ENCODE data around the gene ALKBH6. TPM values are rescaled to one million over a fixed set of nuclear protein-coding genes. Genes with fewer than 3 reads are reported as not detected.

The ALKBH6 gene
- total and polyA plus RNA-seq, 2 of the 8 experiments (the other 6 are each of a cell fraction or from before 2014, with no cell fraction given), result 19.2 to 33.3 TPM

GRCh38 chr19:36006955-36007354 is 7.1 kb downstream of the ALKBH6 start:
- Histone ChIP-seq H2BK5ac (ENCODE audit: low read depth, low read length) (no peak overlapping the region), H3K79me2 (ENCODE audit: control insufficient read depth in 1 of 2, insufficient read depth in 2 of 2, low read length in 2 of 2) (no peaks in the 10 kb centered on the region), H2AFZ (ENCODE audit: low read length) (no peak overlapping the region), H3K27me3 (replicated peaks in 1 of 4; ENCODE audit: control insufficient read depth in 3 of 4, extremely low read depth in 1 of 4, insufficient read depth in 3 of 4, low read length in 3 of 4) (no peaks in the 10 kb centered on the region), H3K56ac (replicated peaks; ENCODE audit: insufficient read length, low read depth, low read length) (no peak overlapping the region), H2AK5ac (ENCODE audit: low read depth, low read length) (no peak overlapping the region), H4K20me1 (replicated peaks in 1 of 2; ENCODE audit: control insufficient read depth in 1 of 2, insufficient read depth in 2 of 2, low read length in 2 of 2) (no peaks in the 10 kb centered on the region), H3K4ac (replicated peaks; ENCODE audit: insufficient read length, low read depth, low read length) (no peak overlapping the region), H3K9me3 (ENCODE audit: insufficient read depth in 2 of 2, low read depth in 1 of 2, low read length in 1 of 2) (no peaks in the 10 kb centered on the region), H2BK120ac (replicated peaks; ENCODE audit: low read depth, low read length) (no peak overlapping the region), H2BK20ac (ENCODE audit: low read length) (no peak overlapping the region), H3K27ac (ENCODE audit: low read depth, low read length) (no peak overlapping the region), H2BK15ac (ENCODE audit: low read length) (no peak overlapping the region), H3K18ac (ENCODE audit: extremely low read depth, low read length) (no peak overlapping the region), H3K9ac (replicated peaks in 1 of 4; ENCODE audit: extremely low read depth in 1 of 4, low read depth in 3 of 4, low read length in 3 of 4) (no peak overlapping the region), H3K79me1 (ENCODE audit: low read depth, low read length) (no peaks in the 10 kb centered on the region), H3K4me2 (ENCODE audit: insufficient read depth in 1 of 2, low read depth in 2 of 2, low read length in 2 of 2) (no peak overlapping the region), H3K4me1 (replicated peaks in 1 of 4; ENCODE audit: control insufficient read depth in 3 of 4, insufficient read depth in 4 of 4, low read length in 3 of 4) (peaks cover 0 to 13% (median 8%) of the 10 kb centered on the region in 4 experiments; a peak in 5 of 7 replicates), H4K5ac (ENCODE audit: insufficient read length, low read depth, low read length) (no peak overlapping the region), H2BK12ac (ENCODE audit: low read depth, low read length) (no peak overlapping the region), H3K23ac (ENCODE audit: insufficient read length) (no peak overlapping the region), H3K23me2 (ENCODE audit: low read depth, low read length) (peaks cover 7% of the 10 kb centered on the region; the same call in 1 of the 2 replicates), H4K8ac (ENCODE audit: extremely low read depth, insufficient read depth, low read length) (no peak overlapping the region; the same call in 1 of the 2 replicates), H3K14ac (ENCODE audit: insufficient read length) (no peak overlapping the region), H3K36me3 (ENCODE audit: control insufficient read depth in 2 of 4, insufficient read depth in 4 of 4, low read length in 3 of 4) (peaks cover 0 to 9% (median 2%) of the 10 kb centered on the region in 4 experiments; a peak in 5 of 8 replicates), H4K91ac (replicated peaks; ENCODE audit: insufficient read length, low read length) (no peak overlapping the region), H3K4me3 (ENCODE audit: extremely low read depth in 1 of 4, insufficient read depth in 2 of 4, low read depth in 3 of 4, low read length in 4 of 4) (no peak overlapping the region)
- ChIA-PET CTCF (ENCODE audit: partially characterized antibody) (interaction anchor here (0.5 to 1.4 kb wide), 5 partner anchors 9 to 351 kb away, joined by 3 to 5 read pairs (median 3); no protein-coding TSS in a partner anchor), POLR2A (ENCODE audit: partially characterized antibody) (interaction anchor here (0.9 to 1.3 kb wide), 2 partner anchors 11 to 13 kb away, joined by 5 read pairs; no protein-coding TSS in a partner anchor)
- 83% methylated on average over 5 of the region's 5 CpGs; no CpG with 5 or more reads in 1 of the 2 experiments for WGBS, 2 experiments (ENCODE audit: extremely low coverage in 1 of 2, insufficient coverage in 1 of 2, insufficient read length in 1 of 2, insufficient replicate concordance in 2 of 2, low coverage in 1 of 2, low lambda C conversion rate in 2 of 2, missing lambda C conversion rate in 1 of 2)
- DNase-seq (ENCODE audit: low read depth in 1 of 2, low spot score in 2 of 2), result no peak
- no peak for TF ChIP-seq YY1 (IDR thresholded peaks at IDR 0.05; ENCODE audit: low read depth, low read length)
- no peak for TF ChIP-seq NRF1 (IDR thresholded peaks at IDR 0.05; ENCODE audit: low read depth, low read length)
- no peak for TF ChIP-seq GTF2F1 (IDR thresholded peaks at IDR 0.05; ENCODE audit: borderline replicate concordance, low read depth, low read length)
- no peak for TF ChIP-seq SIX5 (IDR thresholded peaks at IDR 0.05; ENCODE audit: low read depth, low read length)
- no peak for TF ChIP-seq PHF8 (conservative IDR thresholded peaks at IDR 0.05; ENCODE audit: low read depth, low read length)
- no peak for TF ChIP-seq EGR1 (IDR thresholded peaks at IDR 0.05; ENCODE audit: borderline replicate concordance, low read depth, low read length)
- FAIRE-seq, result no peak
